Activated CD4-positive, alpha-beta T cell treated with anti-CD3 and anti-CD28 coated beads, Interleukin-2, amount 50 U/mL, for 4 hours (primary cell): Measurements from ENCODE around the gene KIF6.

ENCODE experiments used
- DNase-seq, 2 experiments: peaks; one replicate each; pipeline ENCODE4 v3.0.0-alpha.2; 2020

KIF6 gene

GRCh38 chr6:39657355-39658135, 67.7 kb downstream of the KIF6 start:
- DNase-seq, result no peak

GRCh38 chr6:39654121-39654520, 71.1 kb downstream of the KIF6 start:
- no peak for DNase-seq

- DNase-seq, result no peak
Observed at GRCh38 chr6:39653612-39654011, 71.6 kb downstream of the KIF6 start.

- DNase-seq, result no peak
Observed at GRCh38 chr6:39649996-39650395, 75.2 kb downstream of the KIF6 start.

- no peak for DNase-seq
Observed at GRCh38 chr6:39646751-39647420, 78.3 kb downstream of the KIF6 start.

- no peak for DNase-seq
Observed at GRCh38 chr6:39642270-39642669, 82.9 kb downstream of the KIF6 start.

- DNase-seq, result no peak
Observed at GRCh38 chr6:39638126-39638822, 86.9 kb downstream of the KIF6 start.

DNA sequence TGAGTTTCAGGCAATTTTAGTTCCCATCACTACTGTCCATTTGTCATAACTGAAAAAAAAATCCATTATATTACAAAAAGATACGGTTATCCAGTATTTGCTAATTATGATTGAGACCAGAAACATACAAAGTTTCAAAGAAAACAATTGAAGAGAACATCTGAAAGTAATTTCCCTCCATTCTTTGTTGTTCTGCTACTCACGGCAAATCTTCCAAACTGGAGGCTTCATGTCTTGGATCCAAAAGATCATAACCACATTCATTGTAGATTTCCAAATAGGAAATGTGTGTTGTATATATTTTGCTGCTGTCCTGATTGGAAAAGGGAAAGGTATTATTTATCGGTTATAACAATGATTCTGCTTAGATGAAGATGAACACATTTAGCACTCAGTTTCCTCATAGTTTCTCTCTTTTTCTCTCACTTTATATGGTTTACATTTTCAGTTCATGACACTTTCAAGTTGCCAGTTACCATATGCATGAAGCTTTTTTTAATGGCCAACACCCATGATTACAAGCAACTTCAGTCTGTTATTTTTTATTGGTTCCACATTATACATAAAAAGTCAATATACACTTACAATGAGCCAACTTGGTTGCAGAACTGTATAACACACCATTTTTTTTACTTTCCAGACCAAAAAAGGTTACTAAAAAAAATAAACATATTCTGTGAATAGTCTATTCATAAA, 90.4 kb downstream of the KIF6 start:
- DNase-seq, result no peak

GRCh38 chr6:39625209-39625608, 100.0 kb downstream of the KIF6 start:
- no peak for DNase-seq

DNA sequence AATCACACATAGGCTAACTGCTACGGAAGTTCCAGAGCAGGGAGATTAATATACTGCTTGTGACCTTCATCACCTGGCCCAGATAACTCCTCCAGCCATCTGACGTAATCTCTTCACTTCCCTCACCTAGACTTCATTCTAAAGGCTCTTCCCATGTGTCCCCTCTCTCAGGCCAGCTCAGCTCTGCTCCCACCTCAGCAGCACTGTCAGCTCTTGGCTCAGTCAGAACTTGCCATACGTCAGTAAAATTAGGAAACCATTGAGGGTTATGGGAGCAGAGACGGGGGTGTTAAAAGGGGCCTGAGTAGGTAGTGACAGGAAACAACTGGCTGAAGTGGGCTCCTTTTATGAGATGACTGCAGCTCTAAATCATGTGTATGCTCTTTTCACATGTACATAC, 101.5 kb downstream of the KIF6 start:
- no peak for DNase-seq

GRCh38 chr6:39617520-39617919, 107.7 kb downstream of the KIF6 start:
- DNase-seq, result no peak

DNA sequence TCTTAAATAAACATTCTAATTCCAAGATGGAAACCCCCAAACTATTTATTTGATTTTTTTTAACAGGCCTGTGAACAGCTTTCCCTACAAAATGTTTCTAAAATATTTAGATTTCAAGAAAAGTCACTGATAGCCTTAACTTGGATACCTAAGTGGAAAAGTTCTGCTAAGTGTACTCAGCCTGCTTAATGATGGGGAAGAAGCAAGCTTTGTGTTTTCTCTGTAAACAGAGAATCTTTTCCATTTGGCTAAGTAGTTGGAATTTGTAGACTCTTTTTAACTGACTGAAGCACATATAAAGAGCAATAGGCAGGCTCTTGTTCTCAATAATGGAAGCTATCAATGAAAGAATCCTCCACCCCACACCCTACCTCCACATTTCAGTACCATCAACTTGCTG, 108.2 kb downstream of the KIF6 start:
- DNase-seq, result no peak

GRCh38 chr6:39615622-39616021, 109.6 kb downstream of the KIF6 start:
- no peak for DNase-seq

DNA sequence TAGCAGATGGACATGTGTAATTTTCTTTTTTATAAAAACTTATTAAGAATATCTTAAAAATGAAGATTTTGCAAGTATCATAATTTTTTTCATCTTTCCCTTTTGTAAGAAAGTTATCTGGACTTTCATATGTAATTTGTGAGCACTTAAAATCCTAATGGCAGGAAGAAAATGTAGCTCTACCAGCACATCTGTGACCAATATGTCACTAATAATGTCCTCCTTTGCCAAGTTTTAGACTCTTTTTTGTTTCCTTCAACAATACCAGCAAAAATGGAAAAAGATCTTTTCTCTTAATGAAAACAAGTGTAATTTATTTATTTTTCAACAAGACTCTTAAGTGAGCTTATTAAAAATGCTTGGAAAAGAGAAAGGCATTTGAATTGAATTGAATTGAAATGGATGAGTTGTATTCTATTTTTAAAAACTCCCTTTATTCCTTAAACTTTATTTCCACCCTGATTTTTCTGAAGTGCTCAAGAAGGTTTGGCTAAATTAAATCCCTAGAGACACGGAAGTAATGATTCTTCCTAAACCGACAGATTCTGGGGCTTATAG, 110.7 kb downstream of the KIF6 start:
- no peak for DNase-seq

DNA sequence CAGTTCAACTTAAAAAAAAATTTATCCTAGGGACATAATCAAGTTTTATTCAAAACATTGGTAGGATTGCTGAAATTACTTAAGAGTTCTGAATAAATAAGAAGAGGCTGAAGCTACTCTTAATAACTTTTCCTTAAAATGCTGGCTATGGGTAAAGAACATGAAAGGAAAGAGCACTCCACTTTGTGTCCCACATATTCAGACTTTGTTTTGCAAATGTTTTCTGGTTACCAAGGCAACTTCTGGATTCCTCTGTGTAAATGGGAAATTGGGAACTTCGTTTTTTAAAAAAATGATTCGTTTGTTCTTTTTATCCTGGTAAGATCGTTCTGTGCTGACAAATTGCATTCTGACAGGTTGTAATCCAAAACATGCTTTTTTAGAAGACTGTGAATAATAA, 115.0 kb downstream of the KIF6 start:
- DNase-seq, result no peak

- no peak for DNase-seq
Observed at GRCh38 chr6:39608652-39609345, 116.4 kb downstream of the KIF6 start.

DNA sequence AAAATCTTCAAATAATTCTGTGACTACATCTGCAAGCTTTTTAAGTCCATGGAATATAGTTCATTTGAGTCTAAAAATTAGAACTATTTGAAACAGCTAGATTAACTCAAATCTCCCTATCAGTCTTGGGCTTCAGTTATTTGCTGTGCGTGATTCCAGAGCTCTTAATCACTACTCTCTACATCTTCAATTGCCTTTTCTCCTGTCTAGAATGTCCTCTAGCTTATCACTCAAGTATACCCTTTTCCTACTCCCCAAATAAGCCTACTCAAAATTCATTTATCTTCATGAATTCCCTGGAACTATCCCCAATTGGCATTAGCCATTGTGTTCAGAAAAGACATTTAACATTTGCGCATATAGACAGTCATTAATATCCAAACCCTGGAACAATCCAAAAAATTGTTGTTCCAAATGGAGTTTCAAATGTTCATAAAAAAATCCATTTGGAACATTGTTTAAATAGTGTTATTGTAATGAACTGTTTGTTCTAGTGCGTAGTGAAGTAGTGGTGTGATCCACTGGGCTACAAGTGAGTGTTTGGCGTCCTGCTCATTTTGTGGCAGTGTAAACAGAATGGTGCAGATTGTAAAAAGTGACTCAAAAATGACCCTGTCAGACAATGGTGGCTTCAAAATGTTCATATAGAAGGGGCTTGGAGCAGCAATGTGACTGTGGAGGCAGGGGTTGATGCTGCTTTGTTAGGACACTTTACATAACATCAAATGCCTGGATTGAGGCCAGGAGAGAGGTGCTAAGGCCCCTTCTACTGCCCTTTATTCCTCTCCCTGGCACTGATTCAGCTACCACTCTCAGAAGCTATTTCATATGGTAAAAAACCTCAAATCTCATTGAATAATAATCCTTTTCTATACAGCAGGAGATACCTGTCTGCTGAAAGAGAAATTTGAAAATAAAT, 122.3 kb downstream of the KIF6 start:
- no peak for DNase-seq

DNA sequence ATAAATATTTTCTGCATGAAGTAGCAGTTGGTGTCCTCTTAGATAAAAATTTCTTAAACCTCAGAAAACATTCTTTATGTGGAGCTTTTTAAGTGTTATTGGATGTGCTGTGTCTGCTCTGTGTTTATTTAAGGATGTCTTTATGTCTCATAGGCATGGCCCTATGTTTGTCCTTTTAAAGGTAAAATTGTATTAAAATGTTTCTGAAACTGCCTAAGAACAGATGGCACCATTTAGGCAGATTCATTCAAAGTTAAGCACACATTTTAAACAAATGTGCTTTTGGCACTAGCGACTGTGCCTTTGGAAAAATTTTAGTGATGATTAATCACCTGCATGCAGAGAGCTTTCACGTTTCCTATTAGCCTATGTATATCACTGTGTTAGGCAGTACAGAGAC, 125.2 kb downstream of the KIF6 start:
- no peak for DNase-seq

- DNase-seq, result no peak
Observed at GRCh38 chr6:39599341-39599740, 125.9 kb downstream of the KIF6 start.

- no peak for DNase-seq
Observed at GRCh38 chr6:39594285-39594684, 130.9 kb downstream of the KIF6 start.

- DNase-seq, result no peak
Observed at GRCh38 chr6:39593646-39594045, 131.6 kb downstream of the KIF6 start.
